GM12801 (cell line): ENCODE data around the gene BRD7.

Source experiments
- TF ChIP-seq, protein P1 (sequence below): IDR thresholded peaks from one replicate; pipeline ENCODE4 v1.5.1; 2011; ENCODE audit warnings: control low read depth; ENCODE audit not compliant: insufficient read length; ENCODE audit errors: extremely low read depth

Gene BRD7

GRCh38 chr16:50368410-50369132, at the start of gene BRD7:
TSS of gene BRD7 (minus strand) at chr16:50368988. CDS start at chr16:50368774, 214 bp downstream.
- TF ChIP-seq, protein P1, sequence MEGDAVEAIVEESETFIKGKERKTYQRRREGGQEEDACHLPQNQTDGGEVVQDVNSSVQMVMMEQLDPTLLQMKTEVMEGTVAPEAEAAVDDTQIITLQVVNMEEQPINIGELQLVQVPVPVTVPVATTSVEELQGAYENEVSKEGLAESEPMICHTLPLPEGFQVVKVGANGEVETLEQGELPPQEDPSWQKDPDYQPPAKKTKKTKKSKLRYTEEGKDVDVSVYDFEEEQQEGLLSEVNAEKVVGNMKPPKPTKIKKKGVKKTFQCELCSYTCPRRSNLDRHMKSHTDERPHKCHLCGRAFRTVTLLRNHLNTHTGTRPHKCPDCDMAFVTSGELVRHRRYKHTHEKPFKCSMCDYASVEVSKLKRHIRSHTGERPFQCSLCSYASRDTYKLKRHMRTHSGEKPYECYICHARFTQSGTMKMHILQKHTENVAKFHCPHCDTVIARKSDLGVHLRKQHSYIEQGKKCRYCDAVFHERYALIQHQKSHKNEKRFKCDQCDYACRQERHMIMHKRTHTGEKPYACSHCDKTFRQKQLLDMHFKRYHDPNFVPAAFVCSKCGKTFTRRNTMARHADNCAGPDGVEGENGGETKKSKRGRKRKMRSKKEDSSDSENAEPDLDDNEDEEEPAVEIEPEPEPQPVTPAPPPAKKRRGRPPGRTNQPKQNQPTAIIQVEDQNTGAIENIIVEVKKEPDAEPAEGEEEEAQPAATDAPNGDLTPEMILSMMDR = no peak

DNA sequence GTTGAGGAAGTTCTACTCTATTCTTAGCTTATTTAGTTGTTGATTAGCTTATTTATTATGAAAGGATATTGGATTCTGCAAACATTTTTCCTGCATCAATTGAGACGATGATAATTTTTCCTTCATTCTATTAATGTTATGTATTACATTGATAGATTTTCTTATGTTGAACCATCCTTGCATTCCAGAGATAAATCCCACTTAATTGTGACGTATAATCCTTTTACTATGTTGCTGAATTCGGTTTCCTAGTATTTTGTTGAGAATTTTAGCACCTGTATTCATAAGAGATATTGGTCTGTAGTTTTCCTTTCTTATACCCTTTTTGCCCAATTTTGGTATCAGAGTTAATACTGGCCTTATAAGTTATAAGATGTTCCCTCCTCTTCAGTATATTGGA, 47.6 kb upstream of the BRD7 start:
- TF ChIP-seq, protein P1 = no peak

- TF ChIP-seq, protein P1 = no peak
These were observed 45.4 kb upstream of the BRD7 start for GRCh38 chr16:50414152-50414551.

DNA sequence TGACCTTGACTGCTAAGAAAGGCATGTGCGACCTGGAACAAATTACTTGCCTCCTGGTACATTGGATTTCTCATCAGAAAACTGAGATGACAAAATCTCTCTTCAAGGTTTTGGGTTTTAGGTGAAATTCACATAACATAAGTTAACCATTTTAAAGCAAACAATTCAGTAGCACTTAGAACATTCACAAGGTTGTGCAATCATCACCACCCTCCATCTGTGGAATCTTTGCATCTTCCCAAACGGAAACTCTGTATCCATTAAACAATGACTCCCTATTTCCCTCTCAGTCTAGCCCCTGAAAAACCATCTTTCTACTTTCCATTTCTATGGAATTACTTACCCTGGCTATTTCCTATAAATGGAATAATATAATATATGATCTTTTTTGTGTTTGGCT, 42.2 kb upstream of the BRD7 start:
- TF ChIP-seq, protein P1 = no peak

- TF ChIP-seq, protein P1 = no peak
These were observed 39.3 kb upstream of the BRD7 start for GRCh38 chr16:50408001-50408561.

- TF ChIP-seq, protein P1 = no peak
These were observed 38.6 kb upstream of the BRD7 start for GRCh38 chr16:50407351-50407750.

DNA sequence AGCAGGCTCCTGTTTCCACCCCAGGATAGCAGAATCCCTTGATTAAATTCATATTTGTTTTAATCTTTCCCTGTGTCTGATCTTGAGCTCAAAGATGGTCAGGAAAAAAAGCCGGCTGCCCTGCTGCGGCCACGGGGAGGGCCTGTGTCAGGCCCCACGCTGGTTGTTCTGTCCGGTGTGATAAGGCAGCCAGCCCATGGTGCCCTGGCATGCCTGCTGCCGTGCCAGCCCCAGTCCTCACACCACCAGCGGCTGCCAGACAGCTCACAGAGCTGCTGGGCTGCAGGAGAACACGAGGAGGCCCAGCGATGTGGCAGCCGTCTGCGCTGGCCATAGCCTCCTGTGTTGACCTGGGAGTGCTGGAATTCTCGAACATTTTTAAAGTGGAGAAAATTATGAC, 34.7 kb upstream of the BRD7 start:
- TF ChIP-seq, protein P1 = no peak
